ENCODE measurements around the gene MEF2C.

DNA sequence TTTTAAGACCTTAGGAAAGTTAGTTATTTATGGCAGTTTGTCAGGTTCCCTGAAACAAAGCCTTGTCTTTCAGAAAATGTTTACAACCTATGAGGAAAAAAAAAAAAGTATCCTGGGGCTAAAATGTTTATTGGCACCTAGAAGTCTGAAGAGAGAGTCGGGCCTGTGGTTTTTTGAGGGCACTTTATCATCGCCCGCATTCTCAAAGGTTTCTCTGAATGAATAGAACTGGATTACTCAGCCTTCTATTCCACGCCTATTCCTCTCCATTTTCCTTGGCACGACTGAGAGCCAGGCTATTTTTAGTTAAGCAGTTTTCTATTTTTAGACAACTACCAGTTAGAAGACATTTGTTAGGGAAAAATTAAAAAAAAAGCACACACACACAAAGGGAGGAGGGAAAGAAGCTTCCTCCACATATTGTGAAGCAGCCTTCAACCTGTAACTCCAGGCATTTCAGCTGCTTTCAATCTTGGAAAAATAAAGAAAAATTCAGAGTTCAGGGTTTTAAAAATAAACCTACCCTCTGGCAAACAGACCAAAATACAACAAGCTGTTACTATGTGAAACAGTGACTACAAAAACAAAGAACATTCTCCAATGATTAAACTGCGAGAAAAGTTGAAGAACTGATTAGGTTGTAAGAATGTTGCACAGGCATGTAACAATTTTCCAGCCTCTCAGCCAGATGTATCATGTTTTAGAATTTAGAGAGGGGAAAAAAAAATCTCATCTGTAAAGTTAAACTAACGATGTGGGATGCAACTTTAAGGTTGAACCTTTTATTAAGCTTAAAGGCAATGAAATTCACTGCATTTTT lies 97.0 kb downstream of the MEF2C start:
- TF ChIP-seq, protein P1, sequence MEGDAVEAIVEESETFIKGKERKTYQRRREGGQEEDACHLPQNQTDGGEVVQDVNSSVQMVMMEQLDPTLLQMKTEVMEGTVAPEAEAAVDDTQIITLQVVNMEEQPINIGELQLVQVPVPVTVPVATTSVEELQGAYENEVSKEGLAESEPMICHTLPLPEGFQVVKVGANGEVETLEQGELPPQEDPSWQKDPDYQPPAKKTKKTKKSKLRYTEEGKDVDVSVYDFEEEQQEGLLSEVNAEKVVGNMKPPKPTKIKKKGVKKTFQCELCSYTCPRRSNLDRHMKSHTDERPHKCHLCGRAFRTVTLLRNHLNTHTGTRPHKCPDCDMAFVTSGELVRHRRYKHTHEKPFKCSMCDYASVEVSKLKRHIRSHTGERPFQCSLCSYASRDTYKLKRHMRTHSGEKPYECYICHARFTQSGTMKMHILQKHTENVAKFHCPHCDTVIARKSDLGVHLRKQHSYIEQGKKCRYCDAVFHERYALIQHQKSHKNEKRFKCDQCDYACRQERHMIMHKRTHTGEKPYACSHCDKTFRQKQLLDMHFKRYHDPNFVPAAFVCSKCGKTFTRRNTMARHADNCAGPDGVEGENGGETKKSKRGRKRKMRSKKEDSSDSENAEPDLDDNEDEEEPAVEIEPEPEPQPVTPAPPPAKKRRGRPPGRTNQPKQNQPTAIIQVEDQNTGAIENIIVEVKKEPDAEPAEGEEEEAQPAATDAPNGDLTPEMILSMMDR (IDR thresholded peaks at IDR 0.05), result no peak
- TF ChIP-seq POLR2A (IDR thresholded peaks at IDR 0.05), result no peak
- TF ChIP-seq POLR2AphosphoS5 (IDR thresholded peaks at IDR 0.05), result no peak
